SH-SY5Y (cell line): ENCODE measurements around the gene CUBN.

Source experiments
- GATA2 ChIP-seq: IDR thresholded peaks from 2 replicates; pipeline ENCODE4 v1.6.1; 2011; ENCODE audit warnings: mild to moderate bottlenecking, low read depth, low read length
- GATA3 ChIP-seq: IDR thresholded peaks from 2 replicates; pipeline ENCODE4 v1.6.1; 2011; ENCODE audit warnings: low read depth, mild to moderate bottlenecking, low read length, moderate library complexity

Gene CUBN

DNA sequence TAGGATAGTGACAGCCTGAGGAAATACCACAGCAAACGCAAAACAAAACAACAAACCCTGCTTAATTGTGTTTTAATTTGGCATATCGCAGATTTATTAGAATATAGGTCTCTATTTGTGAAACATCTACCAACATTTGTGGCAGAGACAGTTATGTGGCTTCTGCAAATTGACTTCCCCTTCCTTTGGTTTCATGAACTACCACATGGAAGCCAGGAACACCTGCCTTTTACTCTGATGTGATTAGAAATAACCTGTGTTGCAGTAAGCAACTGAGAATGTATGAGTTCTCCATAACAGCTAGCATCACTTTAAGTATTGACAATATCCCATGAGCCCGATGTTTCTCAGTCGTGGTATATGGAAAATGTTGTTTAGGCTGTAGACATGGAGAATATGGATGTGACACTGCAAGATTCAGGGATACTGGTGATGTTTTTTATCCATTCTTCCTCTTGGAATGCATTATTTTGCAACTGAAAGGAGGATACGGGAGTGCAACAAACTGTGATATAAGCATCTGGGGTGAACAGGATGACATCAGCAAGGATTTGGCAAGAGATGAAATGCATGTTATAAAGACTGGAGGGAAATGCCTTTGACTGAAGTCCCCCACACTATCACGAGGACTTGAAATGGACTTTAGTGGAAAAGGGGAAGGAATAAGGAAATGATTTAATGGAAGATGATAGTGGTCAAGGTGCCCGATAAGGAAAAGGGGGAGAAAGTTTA, 95.9 kb downstream of the CUBN start:
- TF ChIP-seq GATA3: no peak
- TF ChIP-seq GATA2: no peak

DNA sequence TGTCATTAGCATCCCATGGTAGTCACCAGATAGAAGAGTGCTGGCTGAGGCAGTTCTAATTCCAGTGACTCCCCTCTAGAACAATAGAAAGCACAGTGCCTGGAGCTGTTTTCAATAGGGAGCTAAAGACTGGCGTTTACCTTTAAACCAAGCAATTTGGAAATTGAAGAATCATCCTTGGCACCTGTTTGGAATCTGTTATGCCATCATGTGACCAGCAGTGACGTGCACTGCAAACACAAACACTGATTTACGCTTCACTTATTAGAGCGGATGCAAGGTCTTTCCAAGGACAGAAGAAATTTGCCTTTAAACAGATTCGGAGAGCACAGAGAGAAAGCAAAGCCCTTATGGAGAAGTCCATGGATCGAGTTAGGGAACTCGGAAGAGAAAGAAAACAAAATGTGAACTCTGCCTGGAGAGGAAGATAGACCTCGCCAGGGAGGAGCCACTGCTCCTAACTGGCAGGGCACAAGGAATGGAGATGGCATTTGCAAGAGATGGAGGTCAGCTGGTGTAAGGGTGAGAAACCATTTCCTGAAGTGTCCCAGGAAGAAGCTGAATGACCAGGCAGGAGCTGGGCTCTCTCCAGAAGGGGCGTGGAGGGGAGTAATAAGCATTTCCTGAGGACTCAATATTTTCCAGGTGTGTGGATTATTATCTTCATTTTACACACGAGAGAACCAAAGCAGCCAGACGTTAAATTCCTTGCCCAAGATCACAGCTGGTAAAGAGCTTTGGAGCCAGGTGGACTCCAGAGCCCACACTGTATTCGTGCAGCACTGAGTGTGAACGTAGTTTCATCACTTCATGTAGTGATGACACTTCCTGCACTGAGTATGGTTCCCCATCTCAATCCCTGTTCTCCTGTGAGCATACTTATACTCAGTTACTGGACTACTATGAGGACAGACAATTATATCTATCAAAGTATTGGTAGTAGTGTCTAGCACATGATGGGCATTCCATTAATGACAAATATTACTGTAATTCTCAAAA, 97.7 kb downstream of the CUBN start:
- TF ChIP-seq GATA3 (no peak), GATA2 (no peak)

DNA sequence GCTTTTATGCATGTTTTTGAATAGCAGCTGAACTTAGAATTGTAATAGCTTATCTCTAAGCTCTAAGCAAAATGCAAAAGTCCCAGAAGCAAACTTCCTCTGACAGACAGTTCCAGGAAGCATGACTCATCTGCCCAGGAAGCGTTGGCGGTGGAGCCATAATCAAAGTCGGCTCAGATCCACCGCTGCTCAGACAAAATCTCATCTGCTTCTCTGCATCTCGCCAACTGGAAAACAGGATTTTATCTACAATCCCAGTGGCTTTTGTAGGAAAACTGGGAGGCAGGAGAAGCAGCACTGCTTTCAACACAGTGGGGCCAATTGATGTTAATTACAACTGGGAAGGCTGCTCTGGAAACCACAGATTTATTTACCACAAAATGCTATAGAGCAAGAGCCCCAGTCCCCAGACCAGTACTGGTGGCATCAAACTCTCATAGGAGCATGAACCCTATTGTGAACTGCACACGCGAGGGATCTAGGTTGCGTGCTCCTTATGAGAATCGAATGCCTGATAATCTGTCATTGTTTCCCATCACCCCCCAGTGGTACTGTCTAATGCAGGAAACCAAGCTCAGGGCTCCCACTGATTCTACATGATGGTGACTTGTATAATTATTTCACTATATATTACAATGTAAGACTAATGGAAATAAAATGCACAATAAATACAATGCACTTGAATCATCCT, 99.9 kb downstream of the CUBN start:
- peak; percentile 50; the same call in 1 of the 2 replicates for TF ChIP-seq GATA2
- no peak for TF ChIP-seq GATA3

DNA sequence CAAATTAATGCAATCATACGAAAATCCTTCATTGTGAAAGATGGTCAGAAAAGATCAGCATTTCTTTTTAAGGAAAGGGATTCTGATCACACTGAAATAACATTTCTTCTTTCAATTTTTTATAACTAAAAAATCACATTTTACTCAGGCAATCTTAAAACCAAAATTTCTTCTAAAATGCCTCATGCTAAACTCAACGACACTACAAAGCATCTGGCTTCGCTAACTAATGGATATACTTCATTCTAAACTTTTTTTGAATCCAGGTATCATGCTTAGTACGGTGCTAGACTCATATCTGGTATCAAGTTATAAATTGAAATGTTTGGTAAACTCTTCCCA, 100.4 kb downstream of the CUBN start:
- no peak for TF ChIP-seq GATA2
- no peak for TF ChIP-seq GATA3

DNA sequence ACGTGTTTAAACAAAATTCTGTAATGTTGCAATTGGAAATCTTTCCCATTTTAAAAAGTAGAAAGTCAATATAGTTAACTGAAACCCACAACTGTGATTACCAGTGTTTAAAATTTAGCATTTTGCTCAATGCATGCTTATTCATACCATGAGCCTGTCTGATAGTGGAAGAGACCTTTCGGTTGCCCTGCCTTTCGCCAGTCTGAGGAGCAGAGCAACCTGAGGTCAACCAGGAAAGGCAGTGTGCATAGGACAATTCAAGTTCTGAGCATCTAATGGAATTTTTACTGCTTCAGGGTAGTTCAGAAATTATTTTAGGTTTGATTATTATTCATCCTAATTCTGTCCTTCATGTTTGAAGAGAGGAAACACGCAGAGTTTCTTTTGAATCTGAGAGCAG, 100.8 kb downstream of the CUBN start:
- TF ChIP-seq GATA2 (no peak), GATA3 (no peak)

DNA sequence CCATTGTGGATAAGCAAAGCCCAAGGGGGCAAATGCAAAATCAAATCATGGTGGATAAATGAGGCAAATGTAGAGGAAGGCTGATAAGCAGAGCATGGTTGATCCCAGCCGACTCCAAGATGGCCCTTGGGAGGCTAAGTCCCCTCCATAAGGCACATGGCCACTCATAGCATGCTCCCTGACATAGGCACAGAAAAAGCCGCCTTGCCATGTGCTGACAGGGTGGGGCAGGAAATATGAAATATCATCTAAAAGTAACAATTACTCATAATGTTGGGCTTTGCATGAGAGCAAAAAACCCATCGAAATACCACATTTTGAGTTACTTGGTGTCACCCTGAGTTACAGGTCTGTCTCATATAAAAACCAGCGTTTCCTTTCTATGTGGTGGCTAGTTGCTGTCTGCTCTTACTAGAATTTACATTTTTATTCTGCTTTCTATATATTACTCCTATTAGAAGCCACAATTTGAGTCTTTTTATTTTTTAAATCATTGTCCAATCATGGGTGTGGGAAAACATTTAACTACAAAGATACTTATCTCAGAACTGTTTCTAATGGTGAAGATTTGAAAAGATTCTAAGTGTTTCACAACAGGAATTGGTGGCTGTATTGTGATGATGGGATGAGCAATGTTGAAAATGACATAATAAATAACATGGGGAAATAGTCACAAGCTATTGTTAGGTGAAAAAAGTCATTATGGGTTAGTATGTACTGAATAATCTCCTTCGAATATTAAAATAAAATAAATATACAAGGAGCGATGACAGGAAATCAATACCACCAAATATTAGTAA, 102.7 kb downstream of the CUBN start:
- TF ChIP-seq GATA3: no peak
- TF ChIP-seq GATA2: no peak

DNA sequence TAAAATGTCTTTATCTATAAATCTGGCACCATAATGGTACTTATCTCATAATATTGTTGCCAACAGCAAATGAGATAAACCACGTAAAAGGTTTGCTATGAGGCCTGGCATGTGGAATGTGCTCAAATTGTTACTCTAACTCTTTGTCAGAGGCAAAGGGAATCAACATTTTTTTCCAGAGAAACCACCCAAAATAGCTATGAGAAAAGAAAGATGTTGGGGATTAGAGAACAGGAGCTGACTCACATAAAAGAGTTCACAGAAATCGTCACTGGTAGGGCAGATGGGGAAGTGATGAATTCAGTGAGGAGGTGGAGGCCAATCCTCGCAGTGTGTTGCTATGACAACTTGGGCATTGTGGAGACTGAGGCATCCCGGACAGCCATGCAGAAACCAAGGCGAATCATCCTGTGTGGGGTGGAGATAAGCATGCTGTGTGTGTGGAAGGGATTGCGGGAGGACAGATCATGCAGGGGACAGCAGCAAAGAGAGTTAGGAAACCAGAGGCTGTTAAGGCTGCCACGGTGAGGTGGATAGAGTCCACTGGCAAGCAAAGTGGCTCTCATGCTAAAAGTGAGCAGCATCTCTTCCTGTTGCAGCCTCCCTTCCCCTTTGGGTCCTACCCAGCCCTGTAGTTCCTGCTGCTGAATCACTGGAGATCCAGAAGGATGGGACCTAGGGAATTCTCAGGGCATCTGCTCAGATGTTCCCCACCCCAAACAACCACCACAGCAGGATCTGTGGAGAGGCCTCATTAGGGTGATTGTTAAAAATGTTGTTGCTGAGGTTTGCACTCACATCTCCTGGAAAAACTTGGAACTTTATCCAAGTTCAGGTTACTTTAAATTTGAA, 103.9 kb downstream of the CUBN start:
- peak; percentile 87 for TF ChIP-seq GATA3
- peak; percentile 52; the same call in 1 of the 2 replicates for TF ChIP-seq GATA2

DNA sequence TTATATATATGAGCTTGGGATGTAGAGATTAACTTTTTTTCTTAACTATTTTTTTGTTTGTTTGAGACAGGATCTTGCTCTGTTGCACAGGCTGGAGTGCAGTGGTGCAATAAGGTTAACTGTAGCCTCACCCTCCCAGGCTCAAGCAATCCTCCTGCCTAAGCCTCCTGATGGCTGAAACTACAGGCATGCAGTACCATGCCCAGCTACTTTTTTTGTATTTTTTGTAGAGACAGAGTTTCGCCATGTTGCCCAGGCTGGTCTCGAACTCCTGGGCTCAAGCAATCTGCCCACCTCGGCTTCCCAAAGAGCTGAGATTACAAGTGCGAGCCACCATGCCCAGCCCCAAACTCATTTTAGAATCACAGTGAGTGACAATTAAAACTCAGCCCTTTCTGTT, 105.2 kb downstream of the CUBN start:
- TF ChIP-seq GATA3: no peak
- no peak for TF ChIP-seq GATA2

DNA sequence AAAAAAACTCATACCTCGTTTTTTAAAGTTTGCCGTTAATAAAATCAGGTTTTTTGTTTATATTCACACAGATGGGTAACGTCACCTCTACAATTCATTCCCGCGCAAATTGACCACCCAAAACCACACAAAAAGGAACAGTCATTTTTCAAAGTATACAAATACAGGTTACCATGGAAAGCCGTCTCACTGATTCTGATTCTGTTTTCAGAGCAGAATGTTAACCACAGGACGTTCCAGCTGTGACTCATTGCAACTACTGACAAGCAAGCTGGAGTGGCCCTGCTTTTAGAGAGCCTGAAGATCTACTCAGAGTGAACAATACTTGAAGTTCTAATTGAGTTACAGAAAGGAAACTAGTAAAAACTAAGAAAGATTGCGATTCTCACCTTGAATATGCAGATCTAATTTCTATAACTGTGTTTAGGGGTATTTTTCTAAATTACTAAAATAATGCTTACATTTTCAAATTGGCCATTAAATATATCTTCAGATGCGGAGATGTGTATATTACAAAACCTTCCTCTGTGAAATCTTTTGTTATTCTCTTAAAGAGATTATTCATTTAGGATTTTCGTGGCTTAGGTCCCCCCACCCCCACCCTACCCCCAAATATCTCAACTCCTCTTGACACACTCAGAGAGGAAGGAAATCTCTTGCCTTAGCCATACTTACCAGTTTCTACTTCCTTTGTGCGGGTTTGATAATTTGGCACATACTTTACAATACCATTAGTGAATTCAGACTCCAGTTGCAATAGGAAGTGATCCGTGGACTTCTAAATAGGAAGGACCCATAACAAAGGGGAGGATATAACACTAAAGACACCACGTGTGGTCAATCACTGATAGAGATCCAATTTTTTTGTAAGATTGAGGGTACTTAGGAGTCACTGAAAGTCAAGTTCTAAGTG, 106.0 kb downstream of the CUBN start:
- no peak for TF ChIP-seq GATA3

DNA sequence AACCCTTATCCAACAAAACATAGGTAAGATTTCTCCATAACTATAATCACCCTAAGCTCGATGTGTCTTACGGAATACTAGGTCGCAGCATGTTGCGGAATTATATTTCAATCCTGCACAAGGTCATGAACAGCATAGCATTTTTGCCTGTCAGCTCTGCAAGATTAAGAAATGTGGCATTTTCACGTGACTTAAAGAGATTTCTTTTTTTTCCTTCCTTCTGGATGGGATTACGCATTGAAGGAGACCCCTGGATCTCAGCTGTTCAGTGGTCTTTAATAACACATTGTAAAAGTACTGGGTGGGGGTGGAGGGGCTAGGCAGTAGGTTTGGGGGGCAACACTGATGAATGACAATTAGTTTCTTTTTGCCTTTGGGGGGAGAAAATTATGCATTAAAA, 106.7 kb downstream of the CUBN start:
- no peak for TF ChIP-seq GATA3
- TF ChIP-seq GATA2: no peak

DNA sequence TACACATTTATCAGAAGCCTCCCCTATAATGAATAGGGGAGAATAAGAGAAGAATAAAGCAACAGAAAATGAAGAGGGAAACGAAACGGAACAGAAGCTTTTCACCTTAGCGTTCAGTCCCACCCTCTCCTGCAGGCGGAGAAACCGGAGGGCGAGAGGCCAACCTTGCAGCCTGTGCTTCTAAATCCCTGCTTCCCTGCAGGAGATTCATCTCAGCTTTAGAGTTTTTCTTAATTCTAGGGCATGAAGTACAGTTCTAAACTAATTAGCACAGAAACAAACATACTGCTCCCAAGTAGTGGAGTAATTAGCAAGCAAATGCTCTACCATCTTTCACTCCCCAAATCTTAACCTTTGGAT, 107.2 kb downstream of the CUBN start:
- no peak for TF ChIP-seq GATA3
- no peak for TF ChIP-seq GATA2

DNA sequence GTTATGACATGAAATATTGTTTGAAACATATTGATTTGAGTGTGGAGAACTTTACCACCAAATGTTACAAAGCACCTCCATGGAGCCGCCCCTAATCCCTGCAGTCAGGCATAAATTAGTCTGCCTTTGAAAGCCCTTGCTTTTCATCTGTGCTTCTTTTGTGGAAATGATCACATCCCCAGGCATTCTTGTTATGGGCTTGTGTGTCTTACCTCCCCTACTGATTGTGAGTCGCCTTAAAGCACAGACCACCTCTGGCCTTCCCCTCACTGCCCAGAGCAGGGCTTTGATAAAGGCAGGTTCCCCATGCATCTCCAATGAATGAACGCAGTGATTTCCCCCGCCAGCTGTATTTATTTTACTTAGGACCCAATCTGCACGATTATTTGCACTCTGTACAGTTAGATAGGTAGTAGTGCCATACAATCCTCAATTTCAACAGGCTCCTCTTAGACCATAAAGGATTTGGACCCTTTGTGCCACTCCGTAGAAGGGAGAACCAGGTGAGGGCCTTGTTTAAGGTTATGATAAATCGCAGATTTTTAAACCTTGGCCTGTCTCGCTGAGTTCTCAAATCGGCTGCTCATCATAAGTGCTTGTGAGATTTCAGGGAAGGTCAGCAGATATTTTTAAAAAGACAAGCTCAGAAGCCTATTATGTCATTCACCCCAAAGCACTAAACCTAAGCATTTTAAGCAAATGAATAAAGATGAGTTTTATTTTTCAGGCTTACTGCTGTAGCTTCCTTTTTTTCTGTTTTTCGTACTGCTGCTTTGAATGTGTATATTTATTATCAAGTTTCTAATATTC, 107.8 kb downstream of the CUBN start:
- no peak for TF ChIP-seq GATA2
- TF ChIP-seq GATA3: no peak
